GM04503 (cell line): ENCODE results near the gene ZNF682.
"Not testable (repeated sequence)": the region's sequence is repeated elsewhere in the genome, so short reads cannot be mapped to it uniquely, and the experiment has no call there.

Experiments
- DNase-seq: peaks from one replicate; pipeline ENCODE4 v3.0.0-alpha.2; 2012; ENCODE audit warnings: low read depth

ZNF682 gene

GRCh38 chr19:19997656-19998268, 41.5 kb downstream of the ZNF682 start:
- DNase-seq = no peak

- no peak for DNase-seq
Measured at GRCh38 chr19:19966862-19967261, 72.4 kb downstream of the ZNF682 start.

- not testable (repeated sequence) for DNase-seq
Measured at GRCh38 chr19:19966126-19966525, 73.2 kb downstream of the ZNF682 start.

- no peak for DNase-seq
Measured at GRCh38 chr19:19964416-19964815, 74.9 kb downstream of the ZNF682 start.

GRCh38 chr19:19959151-19959799, 80.0 kb downstream of the ZNF682 start:
- peak; percentile 3 for DNase-seq

GRCh38 chr19:19957766-19958165, 81.5 kb downstream of the ZNF682 start:
- not testable (repeated sequence) for DNase-seq

GRCh38 chr19:19956434-19957075, 82.8 kb downstream of the ZNF682 start:
- no peak for DNase-seq

GRCh38 chr19:19955208-19955607, 84.1 kb downstream of the ZNF682 start:
- DNase-seq = no peak
